Stomach (tissue), 9 donors: ENCODE measurements around the gene AP3B1. TPM values are rescaled to one million over a fixed set of nuclear protein-coding genes. Genes with fewer than 3 reads are reported as not detected.
A peak's percentile ranks its signal among the peaks of the same experiment; 100 is the strongest.

Experiments
- DNase-seq, 2 donors: peaks; one replicate each; pipeline versions ENCODE4 v3.0.0 to v3.0.0-alpha.2; 2013 to 2019
- H3K27ac ChIP-seq, 5 donors: fragments of 200-600 bp in 4 of 5; sonication (generic) in 4 of 5; one replicate each; pipeline ENCODE4 v1.5.1; 2013 to 2019; ENCODE audit warnings: mild to moderate bottlenecking in 1 of 5, moderate library complexity in 1 of 5
- H3K27me3 ChIP-seq, 3 donors: fragments of 200-600 bp; sonication (generic); one replicate each; pipeline ENCODE4 v1.5.1; 2017 to 2019; ENCODE audit warnings: mixed run types in 1 of 3
- H3K36me3 ChIP-seq, 4 donors: fragments of 200-600 bp; sonication (generic); 1 replicate in 3 of 4; 2 replicates in 1 of 4; pipeline ENCODE4 v1.5.1; 2016 to 2019
- H3K4me1 ChIP-seq, 4 donors: fragments of 200-600 bp; sonication (generic); one replicate each; pipeline ENCODE4 v1.5.1; 2016 to 2019
- H3K4me3 ChIP-seq, 4 donors: fragments of 200-600 bp; sonication (generic) in 3 of 4; one replicate each; pipeline ENCODE4 v1.5.1; 2016 to 2019; ENCODE audit warnings: mild to moderate bottlenecking in 1 of 4
- H3K9me3 ChIP-seq, 4 donors: fragments of 200-600 bp; sonication (generic); one replicate each; pipeline ENCODE4 v1.5.1; 2016 to 2019
- EP300 ChIP-seq: sonication (generic); formaldehyde crosslinking; IDR thresholded peaks from one replicate; pipeline ENCODE4 v1.6.1; 2017; ENCODE audit warnings: antibody characterized with exemption
- POLR2A ChIP-seq, 4 donors: fragments of 450-650 bp; IDR thresholded peaks; one replicate each; pipeline ENCODE4 v1.6.1; 2016; ENCODE audit warnings: antibody characterized with exemption in 4 of 4, control low read depth in 2 of 4, mild to moderate bottlenecking in 1 of 4, moderate library complexity in 1 of 4
- POLR2AphosphoS5 ChIP-seq, 3 donors: sonication (generic); formaldehyde crosslinking; IDR thresholded peaks; one replicate each; pipeline ENCODE4 v1.6.1; 2016; ENCODE audit warnings: antibody characterized with exemption in 3 of 3
- WGBS, 5 donors: extraction: QIAGEN DNeasy Blood & Tissue Kit in 3 of 5; methylation state at CpG; one replicate each; pipeline versions ENCODE4 v1.1.5 to v1.1.7; 2013 to 2018; 5-methylcytosine and 5-hydroxymethylcytosine counted together
- intact Hi-C: fragments of 100-400 bp; cut with DNase I; formaldehyde crosslinking; loops from one replicate; pipeline ENCODE4 v1.15.1; 2023; ENCODE audit warnings: low total_unique reads
- polyA plus RNA-seq, 3 donors: library from polyadenylated mRNA; stranded (reverse); fragments of 200-250 nt; gene quantifications; one replicate each; pipeline ENCODE4 v1.2.3, GENCODE V29; 2013
- total RNA-seq, 5 donors: library from RNA; depleted of rRNA; stranded (reverse); fragments of >200 nt; gene quantifications; one replicate each; pipeline versions ENCODE4 v1.1.0 to v1.2.3, GENCODE V29; 2014 to 2016
- TF ChIP-seq, protein P1 (sequence below), 7 experiments: fragments of 450-650 bp in 4 of 7; fragments of 200-600 bp in 3 of 7; sonication (generic) in 3 of 7; IDR thresholded peaks; one replicate each; pipeline ENCODE4 v1.5.1; 2016 to 2019; ENCODE audit warnings: antibody characterized with exemption in 7 of 7, control low read depth in 2 of 7, mild to moderate bottlenecking in 1 of 7
- donor health status: healthy with polysubstance abuse.
- donor health status: Bipolar disorder and iron deficiency.
- donor health status: healthy.

Gene AP3B1
- total and polyA plus RNA-seq, 8 donors, result 15.2 to 81.0 (median 23.5) TPM

DNA sequence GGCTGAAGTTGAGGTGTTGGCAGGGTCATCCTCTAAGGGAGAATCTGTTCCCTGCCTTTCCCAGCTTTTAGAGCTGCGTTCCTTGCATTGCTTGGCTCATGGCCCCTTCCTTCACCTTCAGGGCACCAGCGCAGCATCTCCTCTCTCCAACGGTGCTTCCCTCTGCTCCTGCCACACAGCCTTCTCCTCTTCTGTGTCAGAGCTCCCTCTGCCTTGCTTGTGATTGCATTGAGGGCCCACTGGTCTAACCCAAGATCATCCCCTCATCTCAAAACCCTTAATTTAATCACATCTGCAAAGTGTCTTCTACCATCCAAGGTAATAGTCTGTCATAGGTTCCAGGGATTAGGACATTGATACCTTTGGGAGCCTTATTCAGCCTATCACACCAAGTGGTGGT is 312.7 kb downstream of the AP3B1 start:
- no peak for DNase-seq
- H3K9me3 ChIP-seq, result no peaks in the 10 kb centered on the region
- intact Hi-C loops, result no loop called here
- H3K4me1 ChIP-seq, result peaks cover 0 to 5% (median 0%) of the 10 kb centered on the region in 4 donors
- peaks cover 0 to 12% (median 0%) of the 10 kb centered on the region in 3 donors for H3K27me3 ChIP-seq
- 85 to 89% (median 86%) methylated on average over 3 of the region's 3 CpGs for WGBS, 5 donors
- no peak overlapping the region for H3K4me3 ChIP-seq
- H3K36me3 ChIP-seq, result no peaks in the 10 kb centered on the region
- H3K27ac ChIP-seq, result no peak overlapping the region
- TF ChIP-seq POLR2A (IDR thresholded peaks at IDR 0.05) (no peak), POLR2AphosphoS5 (IDR thresholded peaks at IDR 0.05) (no peak)
- TF ChIP-seq, protein P1, sequence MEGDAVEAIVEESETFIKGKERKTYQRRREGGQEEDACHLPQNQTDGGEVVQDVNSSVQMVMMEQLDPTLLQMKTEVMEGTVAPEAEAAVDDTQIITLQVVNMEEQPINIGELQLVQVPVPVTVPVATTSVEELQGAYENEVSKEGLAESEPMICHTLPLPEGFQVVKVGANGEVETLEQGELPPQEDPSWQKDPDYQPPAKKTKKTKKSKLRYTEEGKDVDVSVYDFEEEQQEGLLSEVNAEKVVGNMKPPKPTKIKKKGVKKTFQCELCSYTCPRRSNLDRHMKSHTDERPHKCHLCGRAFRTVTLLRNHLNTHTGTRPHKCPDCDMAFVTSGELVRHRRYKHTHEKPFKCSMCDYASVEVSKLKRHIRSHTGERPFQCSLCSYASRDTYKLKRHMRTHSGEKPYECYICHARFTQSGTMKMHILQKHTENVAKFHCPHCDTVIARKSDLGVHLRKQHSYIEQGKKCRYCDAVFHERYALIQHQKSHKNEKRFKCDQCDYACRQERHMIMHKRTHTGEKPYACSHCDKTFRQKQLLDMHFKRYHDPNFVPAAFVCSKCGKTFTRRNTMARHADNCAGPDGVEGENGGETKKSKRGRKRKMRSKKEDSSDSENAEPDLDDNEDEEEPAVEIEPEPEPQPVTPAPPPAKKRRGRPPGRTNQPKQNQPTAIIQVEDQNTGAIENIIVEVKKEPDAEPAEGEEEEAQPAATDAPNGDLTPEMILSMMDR (IDR thresholded peaks at IDR 0.05), result no peak

GRCh38 chr5:77974576-77974975 is 319.9 kb downstream of the AP3B1 start:
- H3K4me3 ChIP-seq, result no peak overlapping the region
- no peak for DNase-seq
- H3K27ac ChIP-seq, result no peak overlapping the region
- no peaks in the 10 kb centered on the region for H3K9me3 ChIP-seq
- TF ChIP-seq, protein P1 (IDR thresholded peaks at IDR 0.05), result no peak
- no peak for TF ChIP-seq POLR2A (IDR thresholded peaks at IDR 0.05)
- TF ChIP-seq POLR2AphosphoS5 (IDR thresholded peaks at IDR 0.05), result no peak
- TF ChIP-seq EP300, result no peak
- H3K27me3 ChIP-seq, result peaks cover 9 to 56% (median 36%) of the 10 kb centered on the region in 3 donors
- H3K36me3 ChIP-seq, result no peaks in the 10 kb centered on the region
- intact Hi-C loops, result no loop called here
- peaks cover 15 to 21% (median 17%) of the 10 kb centered on the region in 4 donors for H3K4me1 ChIP-seq

- intact Hi-C loops, result no loop called here
- Histone ChIP-seq H3K36me3 (no peaks in the 10 kb centered on the region), H3K4me1 (peaks cover 15 to 21% (median 17%) of the 10 kb centered on the region in 4 donors), H3K27me3 (peaks cover 9 to 69% (median 36%) of the 10 kb centered on the region in 3 donors), H3K4me3 (peak overlapping the region in 3 of 4 donors; percentile 36 to 51 (median 38)), H3K9me3 (no peaks in the 10 kb centered on the region), H3K27ac (no peak overlapping the region)
- DNase-seq, result no peak
- 13 to 25% (median 14%) methylated on average over 17 to 19 of the region's 19 CpGs for WGBS, 5 donors
- TF ChIP-seq POLR2AphosphoS5 (IDR thresholded peaks at IDR 0.05) (no peak), EP300 (no peak), POLR2A (IDR thresholded peaks at IDR 0.05) (no peak)
- TF ChIP-seq, protein P1 (IDR thresholded peaks at IDR 0.05), result no peak
Observed at GRCh38 chr5:77973253-77973609, 321.3 kb downstream of the AP3B1 start.

- intact Hi-C loops, result no loop called here
- no peak for TF ChIP-seq POLR2A (IDR thresholded peaks at IDR 0.05)
- TF ChIP-seq, protein P1 (IDR thresholded peaks at IDR 0.05), result peak in 1 of 7 experiments; percentile 13
- Histone ChIP-seq H3K36me3 (no peaks in the 10 kb centered on the region), H3K27me3 (peaks cover 9 to 69% (median 36%) of the 10 kb centered on the region in 3 donors), H3K27ac (no peak overlapping the region), H3K4me1 (peaks cover 15 to 21% (median 17%) of the 10 kb centered on the region in 4 donors), H3K4me3 (peak overlapping the region; percentile 35 to 51 (median 37)), H3K9me3 (no peaks in the 10 kb centered on the region)
- WGBS, 5 donors, result 3 to 7% (median 5%) methylated on average over 28 to 57 of the region's 57 CpGs
- DNase-seq, result peak in 1 of 2 donors; percentile 46
Observed at GRCh38 chr5:77972469-77973252, 321.8 kb downstream of the AP3B1 start.
